ENCODE data around the gene PLPPR5. TPM values are rescaled to one million over a fixed set of nuclear protein-coding genes. Genes with fewer than 3 reads are reported as not detected.

The PLPPR5 gene
- total and polyA plus RNA-seq, 9 of the 15 experiments (the other 6 are each of a cell fraction or from before 2014, with no cell fraction given), result not detected

GRCh38 chr1:98962156-98962555 is 42.5 kb downstream of the PLPPR5 start:
- no peak for FAIRE-seq

GRCh38 chr1:98949621-98950020 is 55.0 kb downstream of the PLPPR5 start:
- no peaks in the 10 kb centered on the region for H3K79me2 ChIP-seq (ENCODE audit: control insufficient read depth, insufficient read depth, low read length)
- H3K9me1 ChIP-seq (ENCODE audit: control insufficient read depth, insufficient read depth, low read length), result no peaks in the 10 kb centered on the region
- no peaks in the 10 kb centered on the region for H3K4me1 ChIP-seq (replicated peaks in 1 of 2; ENCODE audit: control insufficient read depth in 2 of 2, insufficient read depth in 2 of 2, low read length in 2 of 2)
- H2AFZ ChIP-seq (ENCODE audit: low read depth, low read length), result no peak overlapping the region
- no peak overlapping the region for H3K4me3 ChIP-seq
- no peak overlapping the region for H3K4me2 ChIP-seq (ENCODE audit: insufficient read depth, low read length)
- FAIRE-seq (no peak), ATAC-seq (no peak), DNase-seq (ENCODE audit: extremely low read depth in 1 of 4, low spot score in 3 of 4) (no peak)
- CTCF ChIA-PET (ENCODE audit: low intra/inter-chr PET ratio), result no interaction called here
- no TSS peak for BruUV-seq (replicated peaks)
- intact Hi-C loops (cut with micrococcal nuclease), result no loop called here
- H3K9ac ChIP-seq (ENCODE audit: insufficient read depth in 1 of 2, low read depth in 2 of 2, low read length in 2 of 2), result no peak overlapping the region
- no peaks in the 10 kb centered on the region for H4K20me1 ChIP-seq (replicated peaks; ENCODE audit: control insufficient read depth, insufficient read depth, low read length)
- H3K27me3 ChIP-seq (ENCODE audit: control insufficient read depth in 2 of 2, insufficient read depth in 2 of 2, low read length in 2 of 2), result no peaks in the 10 kb centered on the region
- in situ Hi-C loops (cut with MboI), result no loop called here
- no peaks in the 10 kb centered on the region for H3K9me3 ChIP-seq (replicated peaks; ENCODE audit: control insufficient read depth, insufficient read depth, low read depth, low read length)
- no peak overlapping the region for H3K27ac ChIP-seq (ENCODE audit: extremely low read depth, low read depth, low read length)
- H3K36me3 ChIP-seq (ENCODE audit: control insufficient read depth, insufficient read depth, low read length), result no peaks in the 10 kb centered on the region
- POLR2A ChIA-PET, result no interaction called here
- no peak for TF ChIP-seq JUNB (CRISPR knock-in tag; conservative IDR thresholded peaks at IDR 0.05)
- TF ChIP-seq ATF7 (IDR thresholded peaks at IDR 0.05), result no peak

More at GRCh38 chr1:98962156-98962555, 42.5 kb downstream of the PLPPR5 start:
- ChIA-PET CTCF (ENCODE audit: low intra/inter-chr PET ratio) (no interaction called here), POLR2A (no interaction called here)
- Histone ChIP-seq H3K4me1 (replicated peaks in 1 of 2; ENCODE audit: control insufficient read depth in 2 of 2, insufficient read depth in 2 of 2, low read length in 2 of 2) (no peaks in the 10 kb centered on the region), H3K36me3 (ENCODE audit: control insufficient read depth, insufficient read depth, low read length) (no peaks in the 10 kb centered on the region), H3K4me2 (ENCODE audit: insufficient read depth, low read length) (no peak overlapping the region), H3K4me3 (no peak overlapping the region), H3K79me2 (ENCODE audit: control insufficient read depth, insufficient read depth, low read length) (no peaks in the 10 kb centered on the region), H3K27me3 (ENCODE audit: control insufficient read depth in 2 of 2, insufficient read depth in 2 of 2, low read length in 2 of 2) (no peaks in the 10 kb centered on the region), H3K9me3 (replicated peaks; ENCODE audit: control insufficient read depth, insufficient read depth, low read depth, low read length) (no peaks in the 10 kb centered on the region), H3K9ac (ENCODE audit: insufficient read depth in 1 of 2, low read depth in 2 of 2, low read length in 2 of 2) (no peak overlapping the region), H3K27ac (ENCODE audit: extremely low read depth, low read depth, low read length) (no peak overlapping the region), H3K9me1 (ENCODE audit: control insufficient read depth, insufficient read depth, low read length) (no peaks in the 10 kb centered on the region), H4K20me1 (replicated peaks; ENCODE audit: control insufficient read depth, insufficient read depth, low read length) (no peaks in the 10 kb centered on the region), H2AFZ (ENCODE audit: low read depth, low read length) (no peak overlapping the region)
- no TSS peak for BruUV-seq (replicated peaks)
- TF ChIP-seq ZNF507 (tag; conservative IDR thresholded peaks at IDR 0.05) (no peak), TFAP4 (CRISPR knock-in tag; IDR thresholded peaks at IDR 0.05; ENCODE audit: borderline replicate concordance) (no peak), HES1 (IDR thresholded peaks at IDR 0.05; ENCODE audit: low read depth) (no peak), SNRNP70 (optimal IDR thresholded peaks at IDR 0.05; ENCODE audit: low read depth, low read length) (no peak), ADNP (tag; IDR thresholded peaks at IDR 0.05) (no peak)
- no peak for ATAC-seq
- in situ Hi-C loops (cut with MboI), result no loop called here
- no peak for DNase-seq (ENCODE audit: extremely low read depth in 1 of 4, low spot score in 3 of 4)
- intact Hi-C loops (cut with micrococcal nuclease), result no loop called here
